AG04450 (cell line): ENCODE results near the gene GALNT2. TPM values are rescaled to one million over a fixed set of nuclear protein-coding genes. Genes with fewer than 3 reads are reported as not detected.

ENCODE experiments used
- CTCF ChIA-PET: fragments of 300-600, 350-600 bp; formaldehyde crosslinking; extraction: SDS; loops from one replicate; lab custom pipeline; 2022; ENCODE audit warnings: antibody characterized with exemption, inconsistent platforms; lab: Charles Lee
- POLR2A ChIA-PET: fragments of 350-600 bp; formaldehyde crosslinking; extraction: SDS; loops from one replicate; lab custom pipeline; 2021; ENCODE audit warnings: antibody characterized with exemption, inconsistent platforms; lab: Yijun Ruan, JAX
- DNase-seq: peaks from one replicate; pipeline ENCODE4 v3.0.0-alpha.2; 2011; ENCODE audit warnings: low read depth, low spot score
- H3K27ac ChIP-seq: one replicate; pipeline ENCODE4 v1.5.1; 2012; ENCODE audit warnings: low read depth, low read length, control low read depth
- H3K27me3 ChIP-seq: one replicate; pipeline ENCODE4 v1.6.0; 2012; ENCODE audit warnings: low read length; ENCODE audit not compliant: control insufficient read depth, insufficient read depth
- H3K4me3 ChIP-seq: 2 replicates; pipeline ENCODE4 v1.5.1; 2011; ENCODE audit warnings: mild to moderate bottlenecking, low read depth, low read length, control low read depth
- H3K9me3 ChIP-seq: 2 replicates; pipeline ENCODE4 v1.5.1; 2012; ENCODE audit warnings: low read length; ENCODE audit not compliant: control insufficient read depth, insufficient read depth
- polyA plus RNA-seq: library from polyadenylated mRNA; depleted of rRNA; stranded (reverse); fragments of >200 nt; gene quantifications from 2 replicates; pipeline ENCODE4 v1.2.3, GENCODE V29; 2011
- TF ChIP-seq, protein P1 (sequence below): IDR thresholded peaks from 2 replicates; pipeline ENCODE4 v1.5.1; 2011; ENCODE audit warnings: low read depth, low read length, control low read depth, inconsistent platforms

Gene GALNT2
- polyA plus RNA-seq, 1 experiment, result 121 TPM

DNA sequence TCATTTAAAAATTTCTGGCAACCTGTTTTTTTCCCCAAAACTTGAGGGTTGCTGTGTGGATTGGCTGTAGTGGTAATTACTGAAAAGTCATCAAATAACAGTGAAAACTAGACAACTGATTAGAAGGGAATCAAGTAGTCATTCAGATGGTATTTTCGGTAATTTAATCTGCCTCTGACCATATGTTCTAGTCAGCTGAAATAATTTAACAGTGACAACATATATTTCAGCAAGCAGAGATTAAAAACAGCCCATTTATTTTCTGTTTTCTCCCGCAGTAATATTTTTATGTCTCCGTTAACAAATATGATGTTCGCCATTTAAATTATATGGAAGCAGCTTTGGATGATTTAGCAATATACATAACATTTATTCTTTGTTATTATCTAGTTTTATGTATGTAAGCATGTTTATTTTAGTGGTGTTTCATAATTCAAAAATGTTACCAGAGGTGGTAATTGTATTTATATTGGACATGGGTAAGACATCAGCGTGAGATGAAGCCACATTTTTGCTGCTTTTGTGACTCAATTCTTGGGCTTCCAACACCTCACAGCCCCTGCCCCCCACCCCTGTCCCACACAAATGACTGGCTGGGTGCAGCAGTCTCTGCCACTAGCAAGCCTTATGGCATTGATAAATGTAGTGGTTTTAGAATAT, 104.4 kb downstream of the GALNT2 start:
- H3K27me3 ChIP-seq, result no peaks in the 10 kb centered on the region
- H3K27ac ChIP-seq, result peak overlapping the region; percentile 78
- TF ChIP-seq, protein P1, sequence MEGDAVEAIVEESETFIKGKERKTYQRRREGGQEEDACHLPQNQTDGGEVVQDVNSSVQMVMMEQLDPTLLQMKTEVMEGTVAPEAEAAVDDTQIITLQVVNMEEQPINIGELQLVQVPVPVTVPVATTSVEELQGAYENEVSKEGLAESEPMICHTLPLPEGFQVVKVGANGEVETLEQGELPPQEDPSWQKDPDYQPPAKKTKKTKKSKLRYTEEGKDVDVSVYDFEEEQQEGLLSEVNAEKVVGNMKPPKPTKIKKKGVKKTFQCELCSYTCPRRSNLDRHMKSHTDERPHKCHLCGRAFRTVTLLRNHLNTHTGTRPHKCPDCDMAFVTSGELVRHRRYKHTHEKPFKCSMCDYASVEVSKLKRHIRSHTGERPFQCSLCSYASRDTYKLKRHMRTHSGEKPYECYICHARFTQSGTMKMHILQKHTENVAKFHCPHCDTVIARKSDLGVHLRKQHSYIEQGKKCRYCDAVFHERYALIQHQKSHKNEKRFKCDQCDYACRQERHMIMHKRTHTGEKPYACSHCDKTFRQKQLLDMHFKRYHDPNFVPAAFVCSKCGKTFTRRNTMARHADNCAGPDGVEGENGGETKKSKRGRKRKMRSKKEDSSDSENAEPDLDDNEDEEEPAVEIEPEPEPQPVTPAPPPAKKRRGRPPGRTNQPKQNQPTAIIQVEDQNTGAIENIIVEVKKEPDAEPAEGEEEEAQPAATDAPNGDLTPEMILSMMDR, result no peak
- peak; percentile 21 for DNase-seq
- CTCF ChIA-PET, result no interaction called here
- POLR2A ChIA-PET, result interaction anchor here (0.6 to 0.7 kb wide), 3 partner anchors 76 to 1232 kb away, joined by 3 to 9 read pairs (median 3); no protein-coding TSS in a partner anchor
- peaks cover 8% of the 10 kb centered on the region for H3K9me3 ChIP-seq
- no peak overlapping the region for H3K4me3 ChIP-seq

DNA sequence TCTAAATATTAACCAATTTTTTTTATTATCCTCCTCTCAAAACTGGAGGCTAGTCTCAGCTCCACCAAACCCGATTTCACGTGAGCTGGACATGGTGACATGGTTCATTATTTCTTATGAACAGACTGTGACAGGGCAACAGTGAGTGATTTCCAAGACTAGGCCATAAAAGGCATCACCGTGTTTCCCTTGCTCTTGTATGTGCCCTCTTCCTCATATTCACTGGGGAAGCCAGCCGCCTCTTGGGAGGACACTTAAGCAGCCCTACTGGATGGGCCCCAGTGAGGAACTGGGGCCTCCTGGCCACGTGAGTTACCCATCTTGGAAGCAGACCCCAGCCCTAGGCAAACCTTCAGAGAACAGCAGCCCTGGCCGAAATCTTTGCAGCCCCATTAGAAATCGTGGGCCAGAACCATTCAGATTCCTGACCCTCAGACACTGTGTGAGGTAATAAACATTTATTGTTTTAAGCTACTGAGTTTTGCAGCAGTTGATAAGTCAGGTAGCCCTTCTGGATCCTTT, 105.0 kb downstream of the GALNT2 start:
- Histone ChIP-seq H3K4me3 (no peak overlapping the region), H3K27me3 (no peaks in the 10 kb centered on the region), H3K27ac (peak overlapping the region; percentile 78), H3K9me3 (peaks cover 6% of the 10 kb centered on the region)
- no peak for DNase-seq
- TF ChIP-seq, protein P1, result no peak
- ChIA-PET CTCF (no interaction called here), POLR2A (interaction anchor here (0.6 kb wide), 1 partner anchor 483 kb away, joined by 3 read pairs; no protein-coding TSS in a partner anchor)

DNA sequence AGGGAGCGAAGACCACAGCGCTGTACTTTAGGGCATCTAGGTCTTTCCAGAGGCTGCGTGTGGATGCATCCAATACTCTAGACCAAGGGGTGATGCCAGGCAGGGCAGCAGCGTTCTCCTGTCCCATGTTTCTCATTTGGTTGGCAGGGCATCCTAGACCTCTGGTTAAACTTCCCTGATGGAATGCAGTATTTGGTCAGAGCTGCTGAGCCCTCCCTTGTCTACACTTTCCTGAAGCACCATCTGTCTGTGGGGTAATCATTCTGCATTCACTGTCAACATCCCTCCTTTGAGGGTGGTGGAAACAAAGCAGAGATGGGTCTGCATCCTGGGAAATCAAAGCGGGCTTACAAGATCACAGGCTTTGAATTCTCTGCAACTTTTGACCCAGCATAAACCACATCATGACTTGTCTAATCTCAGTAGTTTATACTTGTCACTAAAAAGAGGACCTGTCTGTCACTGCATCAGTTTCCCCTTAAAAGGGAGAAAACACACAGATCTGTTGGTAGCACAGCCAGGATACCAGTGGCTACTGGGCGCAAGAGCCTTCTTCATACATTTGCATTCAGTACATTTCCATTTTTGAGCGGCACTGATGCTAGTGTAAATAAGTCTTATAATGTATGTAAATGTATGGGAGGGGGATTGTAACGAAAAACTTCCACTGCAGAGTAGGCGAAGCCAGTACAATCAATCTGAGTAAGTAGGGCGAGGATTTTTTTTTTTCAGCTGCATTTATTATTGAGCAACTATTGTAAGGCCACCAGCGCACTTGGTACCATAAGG, 106.3 kb downstream of the GALNT2 start:
- Histone ChIP-seq H3K27me3 (no peaks in the 10 kb centered on the region), H3K4me3 (no peak overlapping the region), H3K9me3 (no peaks in the 10 kb centered on the region), H3K27ac (no peak overlapping the region)
- no peak for DNase-seq
- CTCF ChIA-PET, result no interaction called here
- TF ChIP-seq, protein P1, result no peak
- POLR2A ChIA-PET, result no interaction called here

DNA sequence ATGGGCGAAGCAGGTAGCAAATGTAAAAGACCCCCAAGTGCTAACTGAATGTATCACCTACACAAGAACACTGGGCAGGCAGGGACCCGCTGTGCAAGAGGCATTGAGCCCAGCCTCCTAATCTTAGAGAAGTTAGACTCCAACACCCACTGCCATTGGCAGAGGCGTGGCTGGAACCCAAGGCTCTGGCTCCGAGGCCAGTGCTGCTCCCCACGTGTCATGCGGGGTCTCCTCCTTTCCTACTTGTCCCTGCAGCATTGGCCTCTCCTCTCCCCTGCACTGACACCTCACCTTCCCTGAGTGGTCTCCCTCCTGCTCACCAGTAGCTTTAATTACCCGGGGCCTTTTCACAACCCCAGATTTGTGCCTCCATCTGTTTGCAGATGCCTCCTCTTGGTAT, 107.0 kb downstream of the GALNT2 start:
- H3K27me3 ChIP-seq, result no peaks in the 10 kb centered on the region
- TF ChIP-seq, protein P1, result no peak
- no peak overlapping the region for H3K4me3 ChIP-seq
- no peak overlapping the region for H3K27ac ChIP-seq
- ChIA-PET POLR2A (no interaction called here), CTCF (no interaction called here)
- no peaks in the 10 kb centered on the region for H3K9me3 ChIP-seq
- DNase-seq, result no peak
